Progenitor cell of endocrine pancreas (in vitro differentiated cells): ENCODE measurements around the gene SCO1. TPM values are rescaled to one million over a fixed set of nuclear protein-coding genes. Genes with fewer than 3 reads are reported as not detected.

Experiments used
- DNase-seq: peaks from one replicate; pipeline ENCODE4 v3.0.0; 2021; ENCODE audit warnings: low spot score; ENCODE audit not compliant: unreplicated experiment
- H3K27ac Mint-ChIP-seq: 2 replicates; pipeline ENCODE4 v1.8.0; 2021; ENCODE audit warnings: mild to moderate bottlenecking, moderate library complexity, mixed read lengths
- H3K27me3 Mint-ChIP-seq: 2 replicates; pipeline ENCODE4 v1.8.0; 2021; ENCODE audit warnings: mixed read lengths
- H3K36me3 Mint-ChIP-seq: 2 replicates; pipeline ENCODE4 v1.8.0; 2022; ENCODE audit warnings: mixed read lengths; ENCODE audit not compliant: insufficient read depth
- H3K4me1 Mint-ChIP-seq: 2 replicates; pipeline ENCODE4 v1.8.0; 2021; ENCODE audit warnings: low read depth, mixed read lengths
- H3K4me3 Mint-ChIP-seq: 2 replicates; pipeline ENCODE4 v1.8.0; 2021; ENCODE audit warnings: low read depth, mild to moderate bottlenecking, moderate library complexity, mixed read lengths
- H3K9me3 Mint-ChIP-seq: 2 replicates; pipeline ENCODE4 v1.8.0; 2021; ENCODE audit warnings: low read depth, mixed read lengths
- total RNA-seq: library from RNA; stranded (reverse); gene quantifications from 2 replicates; pipeline ENCODE4 v1.2.1, GENCODE V29; 2021
- TF ChIP-seq, protein P1 (sequence below): fragments of 200-600 bp; sonication (generic); IDR thresholded peaks from one replicate; pipeline ENCODE4 v1.5.0; 2021; ENCODE audit warnings: antibody characterized with exemption, mild to moderate bottlenecking; ENCODE audit not compliant: unreplicated experiment

Gene SCO1
- total RNA-seq, 1 donor from 2014 or later: 29.0 TPM

GRCh38 chr17:10664571-10664970 is 32.8 kb downstream of the SCO1 start:
- Mint-ChIP-seq H3K9me3 (no peaks in the 10 kb centered on the region), H3K27me3 (no peaks in the 10 kb centered on the region), H3K36me3 (no peaks in the 10 kb centered on the region), H3K27ac (no peak overlapping the region), H3K4me1 (peaks cover 7% of the 10 kb centered on the region), H3K4me3 (no peak overlapping the region)
- TF ChIP-seq, protein P1, sequence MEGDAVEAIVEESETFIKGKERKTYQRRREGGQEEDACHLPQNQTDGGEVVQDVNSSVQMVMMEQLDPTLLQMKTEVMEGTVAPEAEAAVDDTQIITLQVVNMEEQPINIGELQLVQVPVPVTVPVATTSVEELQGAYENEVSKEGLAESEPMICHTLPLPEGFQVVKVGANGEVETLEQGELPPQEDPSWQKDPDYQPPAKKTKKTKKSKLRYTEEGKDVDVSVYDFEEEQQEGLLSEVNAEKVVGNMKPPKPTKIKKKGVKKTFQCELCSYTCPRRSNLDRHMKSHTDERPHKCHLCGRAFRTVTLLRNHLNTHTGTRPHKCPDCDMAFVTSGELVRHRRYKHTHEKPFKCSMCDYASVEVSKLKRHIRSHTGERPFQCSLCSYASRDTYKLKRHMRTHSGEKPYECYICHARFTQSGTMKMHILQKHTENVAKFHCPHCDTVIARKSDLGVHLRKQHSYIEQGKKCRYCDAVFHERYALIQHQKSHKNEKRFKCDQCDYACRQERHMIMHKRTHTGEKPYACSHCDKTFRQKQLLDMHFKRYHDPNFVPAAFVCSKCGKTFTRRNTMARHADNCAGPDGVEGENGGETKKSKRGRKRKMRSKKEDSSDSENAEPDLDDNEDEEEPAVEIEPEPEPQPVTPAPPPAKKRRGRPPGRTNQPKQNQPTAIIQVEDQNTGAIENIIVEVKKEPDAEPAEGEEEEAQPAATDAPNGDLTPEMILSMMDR: no peak
- DNase-seq: no peak

DNA sequence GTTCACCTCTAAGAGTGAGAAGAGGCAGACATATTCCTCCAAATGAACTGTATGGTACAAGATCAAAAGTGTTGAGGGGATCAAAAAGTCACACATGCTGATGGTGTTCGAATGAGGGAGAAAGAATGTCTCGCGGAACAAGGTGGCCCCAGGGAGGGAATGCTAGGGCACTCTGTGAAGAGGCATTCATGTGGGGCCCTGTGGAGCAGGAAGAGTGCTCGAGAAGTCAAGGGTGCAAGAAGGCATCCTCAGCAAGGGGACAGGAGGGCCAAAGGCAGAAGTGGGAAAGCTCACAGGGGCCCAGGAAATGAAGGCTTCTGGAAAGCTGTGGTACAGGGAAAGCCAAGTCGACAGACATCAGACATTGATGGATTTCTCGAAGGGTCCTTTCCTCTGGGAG is 34.1 kb downstream of the SCO1 start:
- Mint-ChIP-seq H3K27me3 (no peaks in the 10 kb centered on the region), H3K27ac (no peak overlapping the region), H3K36me3 (no peaks in the 10 kb centered on the region), H3K4me3 (no peak overlapping the region), H3K9me3 (no peaks in the 10 kb centered on the region), H3K4me1 (peaks cover under 1% of the 10 kb centered on the region)
- DNase-seq: no peak
- TF ChIP-seq, protein P1: no peak

GRCh38 chr17:10661437-10661836 is 35.9 kb downstream of the SCO1 start:
- H3K4me3 Mint-ChIP-seq: no peak overlapping the region
- H3K27me3 Mint-ChIP-seq: no peaks in the 10 kb centered on the region
- TF ChIP-seq, protein P1: no peak
- no peaks in the 10 kb centered on the region for H3K4me1 Mint-ChIP-seq
- H3K27ac Mint-ChIP-seq: no peak overlapping the region
- H3K9me3 Mint-ChIP-seq: no peaks in the 10 kb centered on the region
- DNase-seq: no peak
- no peaks in the 10 kb centered on the region for H3K36me3 Mint-ChIP-seq

DNA sequence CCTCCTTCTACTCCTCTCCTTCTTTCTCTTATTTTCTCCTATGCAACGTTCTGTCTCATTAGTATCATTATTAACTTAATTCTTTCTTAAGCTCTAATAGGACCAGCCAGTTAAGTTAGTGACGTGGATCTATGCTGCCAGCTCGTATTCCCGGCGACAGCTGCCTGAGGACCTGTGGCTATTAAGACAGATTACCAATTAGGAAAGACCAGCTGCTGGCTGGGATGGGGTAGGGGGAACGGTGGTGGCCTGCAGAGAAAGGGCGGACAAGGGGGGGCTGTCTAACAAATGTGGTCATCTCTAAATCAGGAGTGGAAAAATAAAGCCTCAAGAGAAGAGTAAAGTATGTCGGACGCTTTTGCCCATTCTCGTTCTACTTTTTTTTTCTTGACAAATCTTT is 39.5 kb downstream of the SCO1 start:
- Mint-ChIP-seq H3K4me1 (no peaks in the 10 kb centered on the region), H3K27ac (no peak overlapping the region), H3K4me3 (no peak overlapping the region), H3K9me3 (no peaks in the 10 kb centered on the region), H3K27me3 (no peaks in the 10 kb centered on the region), H3K36me3 (no peaks in the 10 kb centered on the region)
- no peak for DNase-seq
- TF ChIP-seq, protein P1: no peak

- no peak for DNase-seq
- Mint-ChIP-seq H3K4me3 (no peak within 1 kb of the TSS), H3K4me1 (no peaks in the 10 kb centered on the region), H3K36me3 (no peaks in the 10 kb centered on the region), H3K27me3 (no peaks in the 10 kb centered on the region), H3K27ac (no peak within 1 kb of the TSS), H3K9me3 (no peaks in the 10 kb centered on the region)
- TF ChIP-seq, protein P1: no peak
Observed at GRCh38 chr17:10657148-10657547, 40.2 kb downstream of the SCO1 start, which contains the start of gene MYH3. Gene MYH3 (minus strand): TSS chr17:10657309. CDS start chr17:10655064, 2,245 bp downstream.
